PC-9 (cell line): ENCODE data around the gene ANKRD37.

Experiments
- CTCF ChIP-seq: fragments of 200-600 bp; sonication (generic); conservative IDR thresholded peaks from 2 replicates; pipeline ENCODE4 v1.6.1; 2017; ENCODE audit warnings: mixed run types, antibody characterized with exemption, mild to moderate bottlenecking, moderate library complexity
- EZH2 ChIP-seq: fragments of 200-600 bp; sonication (generic); IDR thresholded peaks from 2 replicates; pipeline ENCODE4 v1.8.0; 2017; ENCODE audit warnings: antibody characterized with exemption, low read depth

GRCh38 chr4:185404031-185404430 lies 7.4 kb downstream of the ANKRD37 start:
- TF ChIP-seq CTCF (no peak), EZH2 (no peak)
